OCI-LY1 (cell line): ENCODE data around the gene GID4.

ENCODE experiments used
- H2AFZ ChIP-seq: fragments of 200-600 bp; sonication (generic), shearing (Covaris generic); 2 replicates; pipeline ENCODE4 v1.6.0; 2014; ENCODE audit warnings: antibody characterized with exemption, mild to moderate bottlenecking, low read length
- H3F3A ChIP-seq: fragments of 200-600 bp; sonication (generic), shearing (Covaris generic); 2 replicates; pipeline ENCODE4 v1.6.0; 2014; ENCODE audit warnings: mild to moderate bottlenecking, antibody characterized with exemption, low read length, moderate library complexity; ENCODE audit not compliant: insufficient read depth
- H3K27ac ChIP-seq: fragments of 200-600 bp; sonication (generic); 2 replicates; pipeline ENCODE4 v1.5.1; 2014; ENCODE audit warnings: low read length, mixed run types, mild to moderate bottlenecking, low read depth; ENCODE audit not compliant: poor library complexity, severe bottlenecking
- H3K27me3 ChIP-seq: fragments of 200-600 bp; sonication (generic); 2 replicates; pipeline ENCODE4 v1.6.0; 2014; ENCODE audit warnings: antibody characterized with exemption, mild to moderate bottlenecking, low read length, moderate library complexity; ENCODE audit not compliant: insufficient read depth
- H3K36me3 ChIP-seq: fragments of 200-600 bp; sonication (generic); 2 replicates; pipeline ENCODE4 v1.6.1; 2014; ENCODE audit warnings: mild to moderate bottlenecking, antibody characterized with exemption, low read length, moderate library complexity, mixed read lengths; ENCODE audit not compliant: insufficient read depth
- H3K4me1 ChIP-seq: fragments of 200-600 bp; sonication (generic); 2 replicates; pipeline ENCODE4 v1.5.1; 2014; ENCODE audit warnings: mild to moderate bottlenecking, low read length, moderate library complexity; ENCODE audit not compliant: insufficient read depth, severe bottlenecking
- H3K4me2 ChIP-seq: fragments of 200-600 bp; sonication (generic), shearing (Covaris generic); 2 replicates; pipeline ENCODE4 v1.6.1; 2014; ENCODE audit warnings: low read length
- H3K4me3 ChIP-seq: fragments of 200-600 bp; sonication (generic); 2 replicates; pipeline ENCODE4 v1.5.1; 2014; ENCODE audit warnings: low read length, low read depth, mild to moderate bottlenecking, mixed read lengths; ENCODE audit not compliant: poor library complexity, severe bottlenecking
- H3K79me2 ChIP-seq: fragments of 200-600 bp; shearing (Covaris generic); 2 replicates; pipeline ENCODE4 v1.6.1; 2016; ENCODE audit warnings: mixed run types, low read length, mixed read lengths; ENCODE audit not compliant: insufficient read depth
- H3K9ac ChIP-seq: fragments of 200-600 bp; sonication (generic), shearing (Covaris generic); 2 replicates; pipeline ENCODE4 v1.6.1; 2014; ENCODE audit warnings: mild to moderate bottlenecking, low read length, mixed read lengths
- H3K9me2 ChIP-seq: fragments of 200-600 bp; sonication (generic), shearing (Covaris generic); 2 replicates; pipeline ENCODE4 v1.6.1; 2014; ENCODE audit warnings: low read depth, mild to moderate bottlenecking, low read length, mixed read lengths
- H3K9me3 ChIP-seq: fragments of 200-600 bp; shearing (Covaris generic); 2 replicates; pipeline ENCODE4 v1.6.1; 2014; ENCODE audit warnings: low read length, mixed read lengths
- H4K20me1 ChIP-seq: fragments of 200-600 bp; sonication (generic), shearing (Covaris generic); 2 replicates; pipeline ENCODE4 v1.6.0; 2016; ENCODE audit warnings: mild to moderate bottlenecking, low read length; ENCODE audit not compliant: insufficient read depth
- CTCF ChIP-seq: fragments of 200-600 bp; sonication (generic), shearing (Covaris generic); IDR thresholded peaks from 2 replicates; pipeline ENCODE4 v1.5.1; 2017; ENCODE audit warnings: mild to moderate bottlenecking, antibody characterized with exemption, low read length, moderate library complexity, mixed read lengths
- EZH2 ChIP-seq: fragments of 200-600 bp; sonication (generic), shearing (Covaris generic); IDR thresholded peaks from 2 replicates; pipeline ENCODE4 v1.8.0; 2017; ENCODE audit warnings: borderline replicate concordance, mixed run types, mild to moderate bottlenecking, antibody characterized with exemption, low read length, moderate library complexity, mixed read lengths

The GID4 gene

GRCh38 chr17:18019838-18020154 lies 19.4 kb upstream of the GID4 start:
- Histone ChIP-seq H3K9me2 (no peaks in the 10 kb centered on the region), H3K4me1 (no peaks in the 10 kb centered on the region), H3K9me3 (no peaks in the 10 kb centered on the region), H3K79me2 (no peaks in the 10 kb centered on the region), H4K20me1 (no peaks in the 10 kb centered on the region), H3K27me3 (no peaks in the 10 kb centered on the region), H3F3A (no peaks in the 10 kb centered on the region), H3K27ac (no peak overlapping the region), H3K4me3 (no peak overlapping the region), H2AFZ (no peak overlapping the region), H3K4me2 (no peak overlapping the region), H3K36me3 (peaks cover 38% of the 10 kb centered on the region; the same call in 1 of the 2 replicates), H3K9ac (no peak overlapping the region)
- TF ChIP-seq EZH2, result no peak
- TF ChIP-seq CTCF, result no peak

GRCh38 chr17:18020971-18021370 lies 18.2 kb upstream of the GID4 start:
- H3K36me3 ChIP-seq, result peaks cover 39% of the 10 kb centered on the region; the same call in 1 of the 2 replicates

GRCh38 chr17:18021372-18021771 lies 17.8 kb upstream of the GID4 start:
- TF ChIP-seq CTCF, result no peak
- TF ChIP-seq EZH2, result no peak
- H3K27ac ChIP-seq, result no peak overlapping the region
- no peaks in the 10 kb centered on the region for H3K27me3 ChIP-seq
- H3K36me3 ChIP-seq, result peaks cover 41% of the 10 kb centered on the region; the same call in 1 of the 2 replicates
- no peaks in the 10 kb centered on the region for H4K20me1 ChIP-seq
- no peaks in the 10 kb centered on the region for H3K9me2 ChIP-seq
- no peaks in the 10 kb centered on the region for H3F3A ChIP-seq
- no peak overlapping the region for H2AFZ ChIP-seq
- H3K9me3 ChIP-seq, result no peaks in the 10 kb centered on the region
- no peaks in the 10 kb centered on the region for H3K79me2 ChIP-seq
- no peak overlapping the region for H3K4me3 ChIP-seq
- H3K9ac ChIP-seq, result no peak overlapping the region
- H3K4me1 ChIP-seq, result no peaks in the 10 kb centered on the region
- H3K4me2 ChIP-seq, result no peak overlapping the region

More at GRCh38 chr17:18020971-18021370, 18.2 kb upstream of the GID4 start:
- Histone ChIP-seq H4K20me1 (no peaks in the 10 kb centered on the region), H3K4me2 (no peak overlapping the region), H3K9ac (no peak overlapping the region), H3K79me2 (no peaks in the 10 kb centered on the region), H3K9me2 (no peaks in the 10 kb centered on the region), H3K27ac (no peak overlapping the region), H2AFZ (no peak overlapping the region), H3F3A (no peaks in the 10 kb centered on the region), H3K9me3 (no peaks in the 10 kb centered on the region), H3K27me3 (no peaks in the 10 kb centered on the region), H3K4me3 (no peak overlapping the region), H3K4me1 (no peaks in the 10 kb centered on the region)
- TF ChIP-seq CTCF, result no peak
- no peak for TF ChIP-seq EZH2
